HAP-1 (cell line): ENCODE measurements around the gene FLOT1.

Experiments
- DNase-seq, 2 experiments: peaks; one replicate each; pipeline ENCODE4 v3.0.0-alpha.2; 2016 to 2020; ENCODE audit warnings: low spot score in 2 of 2
- H3K27me3 ChIP-seq: fragments of 250-450 bp; sonication (Bioruptor Pico); 2 replicates; pipeline ENCODE4 v1.5.1; 2020; ENCODE audit warnings: low read depth, mild to moderate bottlenecking, moderate library complexity
- H3K36me3 ChIP-seq: fragments of 250-450 bp; sonication (Bioruptor Pico); replicated peaks from 2 replicates; pipeline ENCODE4 v1.5.1; 2020; ENCODE audit warnings: mild to moderate bottlenecking
- H3K4me1 ChIP-seq: fragments of 250-450 bp; sonication (Bioruptor Pico); 2 replicates; pipeline ENCODE4 v1.5.1; 2020; ENCODE audit warnings: mild to moderate bottlenecking
- H3K4me3 ChIP-seq: fragments of 250-450 bp; sonication (Bioruptor Pico); 2 replicates; pipeline ENCODE4 v1.5.1; 2020; ENCODE audit warnings: mild to moderate bottlenecking, moderate library complexity
- H3K9me3 ChIP-seq: fragments of 250-450 bp; sonication (Bioruptor Pico); 2 replicates; pipeline ENCODE4 v1.5.1; 2020; ENCODE audit warnings: mild to moderate bottlenecking, moderate library complexity
- in situ Hi-C: fragments of 300-500 bp; cut with MboI; formaldehyde crosslinking; loops from 3 replicates; pipeline ENCODE4 v1.14.3; 2020; ENCODE audit warnings: low sequenced_read_pairs, inconsistent platforms, mixed read lengths

Gene FLOT1

DNA sequence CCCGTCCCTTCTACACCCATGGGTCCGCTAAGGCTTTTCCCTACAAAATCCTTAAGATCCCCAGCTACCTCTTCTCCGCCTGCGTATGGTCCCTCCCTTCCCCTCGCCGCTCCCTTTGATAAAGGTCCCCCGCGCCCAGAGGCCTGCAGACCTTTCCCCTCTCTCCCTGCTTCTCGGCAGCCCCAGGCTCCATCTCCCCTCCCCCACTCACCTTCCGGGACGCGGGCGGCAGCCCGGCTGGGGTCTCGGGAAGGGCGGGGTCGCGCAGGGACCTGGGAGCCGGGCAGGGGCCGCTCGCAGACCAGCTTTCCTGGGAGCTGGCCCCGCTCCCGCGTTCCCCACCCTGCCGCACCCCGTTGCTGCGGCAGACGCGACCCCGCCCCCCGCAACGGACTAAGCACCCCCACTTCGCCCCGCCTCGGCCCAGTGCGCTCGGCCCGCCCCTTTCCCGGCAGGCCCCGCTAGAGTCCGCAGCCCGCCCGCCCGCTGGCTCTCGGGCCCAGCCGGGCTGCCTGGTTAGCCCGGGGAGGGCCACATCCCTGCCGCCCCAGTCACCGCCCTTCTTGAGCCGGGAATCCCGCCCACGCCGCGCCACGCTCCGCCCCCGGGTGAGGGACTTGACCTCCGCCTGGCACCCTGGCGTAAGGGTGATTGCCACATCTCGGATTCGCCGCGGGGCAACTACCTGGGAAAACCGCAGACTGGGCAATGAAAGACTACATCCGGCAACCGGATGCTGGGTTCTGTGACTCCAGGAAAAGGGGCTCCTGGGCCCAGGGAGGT lies at the start of gene FLOT1:
Gene FLOT1, minus strand, starts transcription at position 372 of the 783 bp plus-strand sequence. CDS start 498 bp downstream, outside the sequence.
- Histone ChIP-seq H3K36me3 (peaks cover 37% of the 10 kb centered on the region), H3K4me3 (peak within 1 kb of the TSS; percentile 78), H3K9me3 (no peaks in the 10 kb centered on the region), H3K4me1 (peaks cover 10% of the 10 kb centered on the region), H3K27me3 (no peaks in the 10 kb centered on the region)
- peak; percentile 84 to 97 for DNase-seq
- in situ Hi-C loops = loop anchor here (10.0 kb wide), 1 partner anchor 332 kb away; no protein-coding TSS in a partner anchor

- Histone ChIP-seq H3K4me3 (no peak overlapping the region), H3K36me3 (no peaks in the 10 kb centered on the region), H3K27me3 (no peaks in the 10 kb centered on the region), H3K4me1 (no peaks in the 10 kb centered on the region), H3K9me3 (no peaks in the 10 kb centered on the region)
- in situ Hi-C loops = no loop called here
- no peak for DNase-seq
Measured at GRCh38 chr6:30790724-30791383, 48.4 kb upstream of the FLOT1 start.

- no peak for DNase-seq
- Histone ChIP-seq H3K9me3 (no peaks in the 10 kb centered on the region), H3K4me3 (no peak overlapping the region), H3K27me3 (no peaks in the 10 kb centered on the region), H3K4me1 (no peaks in the 10 kb centered on the region), H3K36me3 (no peaks in the 10 kb centered on the region)
- in situ Hi-C loops = no loop called here
Measured at GRCh38 chr6:30789606-30790005, 47.1 kb upstream of the FLOT1 start.

DNA sequence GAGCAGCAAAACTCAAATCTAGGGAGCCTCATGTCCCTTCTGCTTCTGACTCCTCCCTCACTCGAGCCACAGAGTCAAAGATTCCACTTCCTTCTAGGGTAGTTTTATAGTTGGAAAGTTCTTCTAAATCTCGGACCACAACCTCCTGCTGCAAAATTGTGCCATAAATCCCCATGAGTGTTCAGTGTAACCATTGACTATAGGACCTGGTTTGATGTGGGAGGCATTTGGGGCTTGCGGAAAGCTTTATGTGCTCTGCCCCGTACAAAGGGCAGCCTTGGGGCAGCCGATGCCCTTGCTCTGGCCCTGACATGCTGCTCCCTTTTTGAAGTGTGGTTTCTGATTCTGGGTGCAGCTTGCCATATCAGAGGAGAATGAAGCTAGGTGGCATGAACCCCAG lies 45.5 kb upstream of the FLOT1 start:
- Histone ChIP-seq H3K36me3 (no peaks in the 10 kb centered on the region), H3K4me1 (no peaks in the 10 kb centered on the region), H3K9me3 (no peaks in the 10 kb centered on the region), H3K27me3 (no peaks in the 10 kb centered on the region), H3K4me3 (no peak overlapping the region)
- in situ Hi-C loops = no loop called here
- DNase-seq = no peak

DNA sequence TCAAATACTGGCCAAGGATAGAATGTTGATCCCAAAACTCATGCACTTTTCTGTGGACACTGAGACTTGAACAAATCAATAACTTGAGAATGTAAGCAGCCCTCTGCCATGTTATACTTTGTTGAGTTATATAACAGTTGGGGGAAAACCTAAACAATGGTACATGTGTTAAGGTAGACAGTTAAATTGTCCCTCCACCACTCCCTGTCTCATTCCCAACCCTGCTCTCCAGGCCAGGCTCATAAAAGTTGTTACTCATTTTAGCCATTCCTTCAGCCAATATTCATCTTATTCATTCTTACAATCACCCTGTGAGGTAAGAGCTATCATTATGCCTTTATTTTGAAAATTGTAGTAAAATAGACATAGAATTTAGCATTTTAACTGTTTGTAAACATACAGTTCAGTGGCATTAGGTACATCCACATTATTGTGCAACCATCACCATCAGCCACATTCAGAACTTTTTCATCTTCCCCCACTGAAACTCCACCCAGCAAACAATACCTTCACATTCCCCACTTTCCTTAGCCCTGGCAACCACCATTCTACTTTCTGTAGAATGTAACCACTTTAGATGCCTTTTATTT lies 40.0 kb upstream of the FLOT1 start:
- in situ Hi-C loops = no loop called here
- H3K4me1 ChIP-seq = peaks cover 3% of the 10 kb centered on the region; the same call in 1 of the 2 replicates

GRCh38 chr6:30781743-30782424 lies 39.4 kb upstream of the FLOT1 start:
- peak in 1 of 2 experiments; percentile 79 for DNase-seq
- H3K4me1 ChIP-seq = peaks cover 3% of the 10 kb centered on the region; the same call in 1 of the 2 replicates
- H3K36me3 ChIP-seq = no peaks in the 10 kb centered on the region
- no peak overlapping the region for H3K4me3 ChIP-seq
- H3K27me3 ChIP-seq = no peaks in the 10 kb centered on the region
- no peaks in the 10 kb centered on the region for H3K9me3 ChIP-seq
- in situ Hi-C loops = no loop called here

More for the DNA sequence above, 40.0 kb upstream of the FLOT1 start:
- H3K36me3 ChIP-seq = no peaks in the 10 kb centered on the region
- H3K27me3 ChIP-seq = no peaks in the 10 kb centered on the region
- DNase-seq = no peak
- H3K4me3 ChIP-seq = no peak overlapping the region
- H3K9me3 ChIP-seq = no peaks in the 10 kb centered on the region

GRCh38 chr6:30781395-30781742 lies 38.9 kb upstream of the FLOT1 start:
- Histone ChIP-seq H3K4me3 (no peak overlapping the region), H3K27me3 (no peaks in the 10 kb centered on the region), H3K4me1 (peaks cover 3% of the 10 kb centered on the region; the same call in 1 of the 2 replicates), H3K9me3 (no peaks in the 10 kb centered on the region), H3K36me3 (no peaks in the 10 kb centered on the region)
- DNase-seq = no peak
- in situ Hi-C loops = no loop called here

DNA sequence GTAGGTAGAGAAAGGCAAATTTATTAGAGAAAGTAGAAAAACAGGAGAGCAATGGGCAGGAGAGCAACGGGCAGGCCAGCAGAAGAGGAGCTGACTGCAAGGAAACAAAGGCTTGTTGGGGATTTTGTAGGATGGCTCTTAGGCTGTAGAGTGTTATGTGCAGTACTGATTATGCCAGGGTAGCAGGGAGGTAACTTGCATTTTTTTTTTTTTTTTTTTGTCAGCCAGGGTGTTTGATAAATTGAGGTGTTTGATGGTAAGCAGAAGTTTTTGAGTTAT lies 38.1 kb upstream of the FLOT1 start:
- Histone ChIP-seq H3K4me3 (no peak overlapping the region), H3K36me3 (no peaks in the 10 kb centered on the region), H3K27me3 (no peaks in the 10 kb centered on the region), H3K9me3 (no peaks in the 10 kb centered on the region), H3K4me1 (peaks cover 3% of the 10 kb centered on the region; the same call in 1 of the 2 replicates)
- in situ Hi-C loops = no loop called here
- no peak for DNase-seq

DNA sequence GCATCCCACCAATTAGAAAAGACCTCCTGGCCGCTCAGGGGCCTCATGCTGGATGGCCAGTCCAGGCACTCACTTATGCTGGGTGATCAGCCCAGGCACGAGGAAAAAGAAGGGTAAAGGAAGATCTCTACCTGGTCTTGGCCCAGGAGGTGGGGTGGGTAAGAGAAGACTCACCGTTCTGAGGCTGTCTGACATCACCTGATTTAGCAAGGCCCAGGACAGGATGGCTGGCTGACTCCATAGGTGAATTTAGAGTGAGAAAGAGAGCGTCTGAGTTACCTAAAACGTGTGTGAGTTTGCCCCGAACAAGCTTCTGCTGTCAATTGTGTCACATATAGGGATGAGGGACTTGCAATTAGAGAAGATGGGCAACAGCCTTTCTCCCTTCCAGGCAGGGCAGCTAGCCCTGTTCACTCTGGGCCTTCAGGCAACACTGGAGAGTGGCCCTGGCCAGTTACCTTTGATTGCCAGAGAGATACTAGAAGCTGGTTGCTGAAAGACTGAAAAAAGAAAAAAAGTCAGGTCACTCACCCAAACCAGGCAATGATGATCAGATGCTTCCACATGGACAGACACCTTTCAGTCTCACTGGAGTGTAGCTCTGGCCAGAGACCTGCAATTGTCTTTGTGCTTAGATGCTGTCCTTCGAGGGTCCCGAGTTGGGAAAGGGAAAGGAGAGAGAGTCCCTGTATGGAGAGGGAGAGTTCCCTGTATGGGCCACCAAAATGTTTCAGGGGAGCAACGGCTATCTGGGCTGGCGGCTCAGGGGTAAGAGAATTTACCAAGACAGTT lies 37.6 kb upstream of the FLOT1 start:
- no peak for DNase-seq
- in situ Hi-C loops = no loop called here
- peaks cover 3% of the 10 kb centered on the region; the same call in 1 of the 2 replicates for H3K4me1 ChIP-seq

DNA sequence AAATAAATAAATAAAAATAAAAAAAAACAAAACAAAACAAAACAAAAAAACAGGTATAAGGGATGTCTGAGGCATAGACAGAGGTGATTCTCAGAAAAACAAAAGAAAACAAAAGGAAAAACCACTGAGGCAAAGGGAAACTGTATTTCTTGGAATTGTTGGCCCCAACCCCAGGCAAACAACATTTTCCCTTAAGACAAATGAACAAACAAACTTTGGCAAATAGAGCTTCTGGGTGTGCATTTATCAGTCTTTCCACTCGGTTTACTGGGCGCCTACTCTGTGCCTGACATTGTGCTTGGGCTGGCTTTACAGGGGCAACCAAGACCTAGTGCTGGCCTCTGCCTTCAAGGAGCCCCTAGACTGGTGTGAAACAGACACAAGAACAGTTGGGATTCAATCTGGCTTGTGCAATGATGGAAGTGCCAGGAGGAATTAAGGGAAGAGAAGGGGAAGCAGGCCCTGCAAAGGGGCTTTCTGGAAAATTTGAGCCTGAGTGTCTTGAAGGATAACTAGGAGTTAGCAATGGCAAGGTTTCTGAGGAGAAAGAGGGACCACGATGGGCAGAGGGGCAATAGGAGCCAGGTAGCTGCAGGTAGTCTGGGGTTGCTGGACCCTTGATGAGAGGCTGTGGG lies 35.6 kb upstream of the FLOT1 start:
- no peak for DNase-seq
- Histone ChIP-seq H3K9me3 (no peaks in the 10 kb centered on the region), H3K36me3 (no peaks in the 10 kb centered on the region), H3K4me3 (no peak overlapping the region), H3K4me1 (peaks cover 3% of the 10 kb centered on the region; the same call in 1 of the 2 replicates), H3K27me3 (no peaks in the 10 kb centered on the region)
- in situ Hi-C loops = no loop called here

More for the DNA sequence above, 37.6 kb upstream of the FLOT1 start:
- H3K36me3 ChIP-seq = no peaks in the 10 kb centered on the region
- no peaks in the 10 kb centered on the region for H3K27me3 ChIP-seq
- no peaks in the 10 kb centered on the region for H3K9me3 ChIP-seq
- no peak overlapping the region for H3K4me3 ChIP-seq

- H3K36me3 ChIP-seq = no peaks in the 10 kb centered on the region
Measured at GRCh38 chr6:30777155-30777485, 34.6 kb upstream of the FLOT1 start.

GRCh38 chr6:30776390-30777154 lies 34.1 kb upstream of the FLOT1 start:
- Histone ChIP-seq H3K4me1 (no peaks in the 10 kb centered on the region), H3K36me3 (no peaks in the 10 kb centered on the region), H3K4me3 (no peak overlapping the region), H3K27me3 (no peaks in the 10 kb centered on the region), H3K9me3 (no peaks in the 10 kb centered on the region)
- in situ Hi-C loops = no loop called here
- no peak for DNase-seq

More at GRCh38 chr6:30777155-30777485, 34.6 kb upstream of the FLOT1 start:
- no peaks in the 10 kb centered on the region for H3K9me3 ChIP-seq
- no peak overlapping the region for H3K4me3 ChIP-seq
- DNase-seq = no peak
- no peaks in the 10 kb centered on the region for H3K27me3 ChIP-seq
- in situ Hi-C loops = no loop called here
- peaks cover under 1% of the 10 kb centered on the region; the same call in 1 of the 2 replicates for H3K4me1 ChIP-seq
